Mesendoderm (in vitro differentiated cells): ENCODE data around the gene TFPI.

Source experiments
- DNase-seq: peaks from one replicate; pipeline ENCODE4 v3.0.0; 2013
- H2AK5ac ChIP-seq: 2 replicates; pipeline ENCODE4 v1.6.1; 2013; ENCODE audit warnings: low read length, inconsistent platforms
- H2BK120ac ChIP-seq: 2 replicates; pipeline ENCODE4 v1.6.1; 2013; ENCODE audit warnings: low read depth, mild to moderate bottlenecking, low read length, moderate library complexity, mixed read lengths
- H2BK15ac ChIP-seq: replicated peaks from 2 replicates; pipeline ENCODE4 v1.6.1; 2013; ENCODE audit warnings: low read depth, mild to moderate bottlenecking, moderate library complexity
- H2BK5ac ChIP-seq: 2 replicates; pipeline ENCODE4 v1.6.1; 2013; ENCODE audit warnings: low read length, inconsistent platforms
- H3K18ac ChIP-seq: 2 replicates; pipeline ENCODE4 v1.6.1; 2013; ENCODE audit warnings: mild to moderate bottlenecking, low read length, mixed read lengths
- H3K23ac ChIP-seq: one replicate; pipeline ENCODE4 v1.6.1; 2013; ENCODE audit warnings: low read length
- H3K27ac ChIP-seq: 2 replicates; pipeline ENCODE4 v1.5.1; 2013; ENCODE audit warnings: low read depth, mild to moderate bottlenecking, inconsistent platforms, low read length, moderate library complexity
- H3K27me3 ChIP-seq: 2 replicates; pipeline ENCODE4 v1.6.1; 2013; ENCODE audit warnings: low read length, control low read depth, mild to moderate bottlenecking, inconsistent platforms; ENCODE audit not compliant: insufficient read depth, poor library complexity
- H3K36me3 ChIP-seq: 2 replicates; pipeline ENCODE4 v1.6.1; 2013; ENCODE audit warnings: low read length, inconsistent platforms; ENCODE audit not compliant: control insufficient read depth, insufficient read depth
- H3K4ac ChIP-seq: one replicate; pipeline ENCODE4 v1.6.1; 2013; ENCODE audit warnings: low read depth, mild to moderate bottlenecking, low read length, moderate library complexity
- H3K4me1 ChIP-seq: 2 replicates; pipeline ENCODE4 v1.6.1; 2013; ENCODE audit warnings: low read depth, low read length, inconsistent platforms; ENCODE audit not compliant: control insufficient read depth
- H3K4me2 ChIP-seq: 2 replicates; pipeline ENCODE4 v1.6.1; 2013; ENCODE audit warnings: low read length
- H3K4me3 ChIP-seq: 2 replicates; pipeline ENCODE4 v1.5.1; 2013; ENCODE audit warnings: mild to moderate bottlenecking, low read length
- H3K56ac ChIP-seq: one replicate; pipeline ENCODE4 v1.6.1; 2013; ENCODE audit warnings: low read length
- H3K79me1 ChIP-seq: 2 replicates; pipeline ENCODE4 v1.6.1; 2013; ENCODE audit warnings: low read length, inconsistent platforms
- H3K79me2 ChIP-seq: 2 replicates; pipeline ENCODE4 v1.6.1; 2013; ENCODE audit warnings: mild to moderate bottlenecking, low read length; ENCODE audit not compliant: control insufficient read depth, insufficient read depth
- H3K9ac ChIP-seq: 2 replicates; pipeline ENCODE4 v1.6.1; 2013; ENCODE audit warnings: low read length, inconsistent platforms
- H4K5ac ChIP-seq: one replicate; pipeline ENCODE4 v1.6.1; 2013; ENCODE audit warnings: low read length
- H4K8ac ChIP-seq: one replicate; pipeline ENCODE4 v1.6.1; 2013; ENCODE audit warnings: low read depth, mild to moderate bottlenecking, control low read depth, low read length, moderate library complexity
- WGBS: extraction: QIAGEN DNeasy Blood & Tissue Kit; methylation state at CpG from one replicate; pipeline ENCODE4 v1.1.7; 2013; ENCODE audit warnings: low lambda C conversion rate, missing lambda C conversion rate; ENCODE audit not compliant: insufficient coverage; ENCODE audit errors: extremely low coverage; 5-methylcytosine and 5-hydroxymethylcytosine counted together

TFPI gene

GRCh38 chr2:187581125-187581896 is 27.1 kb upstream of the TFPI start:
- no peak overlapping the region for H3K4me2 ChIP-seq
- no peak overlapping the region for H4K5ac ChIP-seq
- no peaks in the 10 kb centered on the region for H3K79me1 ChIP-seq
- no peaks in the 10 kb centered on the region for H3K36me3 ChIP-seq
- H3K27ac ChIP-seq: no peak overlapping the region
- H3K4ac ChIP-seq: no peak overlapping the region
- no peaks in the 10 kb centered on the region for H3K79me2 ChIP-seq
- no peak overlapping the region for H3K4me3 ChIP-seq
- no peak overlapping the region for H2AK5ac ChIP-seq
- H2BK120ac ChIP-seq: no peak overlapping the region
- no peak overlapping the region for H3K56ac ChIP-seq
- H3K18ac ChIP-seq: no peak overlapping the region
- no peak overlapping the region for H2BK5ac ChIP-seq
- DNase-seq: peak; percentile 64
- no peaks in the 10 kb centered on the region for H3K27me3 ChIP-seq
- no CpG with 5 or more reads among the region's 4 CpGs for WGBS
- peaks cover 3% of the 10 kb centered on the region for H3K4me1 ChIP-seq
- no peak overlapping the region for H2BK15ac ChIP-seq
- no peak overlapping the region for H3K9ac ChIP-seq
- no peak overlapping the region for H3K23ac ChIP-seq
- H4K8ac ChIP-seq: no peak overlapping the region

- H3K18ac ChIP-seq: peak overlapping the region; percentile 84
- H3K56ac ChIP-seq: no peak overlapping the region
- H3K79me2 ChIP-seq: no peaks in the 10 kb centered on the region
- H3K27me3 ChIP-seq: no peaks in the 10 kb centered on the region
- peak; percentile 77 for DNase-seq
- no peaks in the 10 kb centered on the region for H3K36me3 ChIP-seq
- H4K5ac ChIP-seq: no peak overlapping the region
- no peaks in the 10 kb centered on the region for H3K79me1 ChIP-seq
- H3K23ac ChIP-seq: no peak overlapping the region
- no peak overlapping the region for H3K27ac ChIP-seq
- H4K8ac ChIP-seq: no peak overlapping the region
- H3K4me3 ChIP-seq: no peak overlapping the region
- no peak overlapping the region for H3K4ac ChIP-seq
- no peak overlapping the region for H3K4me2 ChIP-seq
- no peak overlapping the region for H2BK15ac ChIP-seq
- H2BK5ac ChIP-seq: no peak overlapping the region
- H3K9ac ChIP-seq: no peak overlapping the region
- H2AK5ac ChIP-seq: no peak overlapping the region
- H2BK120ac ChIP-seq: peak overlapping the region; percentile 38
- peaks cover 3% of the 10 kb centered on the region for H3K4me1 ChIP-seq
- WGBS: no CpG with 5 or more reads among the region's 7 CpGs
These were observed 26.4 kb upstream of the TFPI start for GRCh38 chr2:187580462-187581124.

- Histone ChIP-seq H4K5ac (no peak overlapping the region), H2AK5ac (no peak overlapping the region), H3K79me2 (no peaks in the 10 kb centered on the region), H4K8ac (no peak overlapping the region), H3K4me3 (no peak overlapping the region), H3K27ac (no peak overlapping the region), H3K56ac (no peak overlapping the region), H2BK5ac (peak overlapping the region; percentile 46), H3K36me3 (no peaks in the 10 kb centered on the region), H3K9ac (no peak overlapping the region), H2BK15ac (peak overlapping the region; percentile 27), H3K18ac (peak overlapping the region; percentile 21), H3K27me3 (no peaks in the 10 kb centered on the region), H3K4ac (peak overlapping the region; percentile 93), H2BK120ac (no peak overlapping the region), H3K23ac (no peak overlapping the region), H3K4me1 (peaks cover 3% of the 10 kb centered on the region), H3K4me2 (no peak overlapping the region), H3K79me1 (no peaks in the 10 kb centered on the region)
- DNase-seq: peak; percentile 57
- no CpG with 5 or more reads among the region's 2 CpGs for WGBS
These were observed 23.1 kb upstream of the TFPI start for GRCh38 chr2:187577310-187577709.

- Histone ChIP-seq H3K4me2 (no peak overlapping the region), H3K27ac (no peak overlapping the region), H3K18ac (no peak overlapping the region), H3K4me1 (peaks cover 3% of the 10 kb centered on the region), H3K27me3 (no peaks in the 10 kb centered on the region), H2BK15ac (peak overlapping the region; percentile 27), H2BK5ac (no peak overlapping the region), H3K4me3 (no peak overlapping the region), H2AK5ac (no peak overlapping the region), H2BK120ac (no peak overlapping the region), H3K79me1 (no peaks in the 10 kb centered on the region), H4K5ac (no peak overlapping the region), H3K9ac (no peak overlapping the region), H4K8ac (no peak overlapping the region), H3K4ac (no peak overlapping the region), H3K79me2 (no peaks in the 10 kb centered on the region), H3K36me3 (no peaks in the 10 kb centered on the region), H3K23ac (no peak overlapping the region), H3K56ac (no peak overlapping the region)
- peak; percentile 85 for DNase-seq
These were observed 22.7 kb upstream of the TFPI start for GRCh38 chr2:187576906-187577305.

- Histone ChIP-seq H3K4ac (no peak overlapping the region), H3K4me3 (no peak overlapping the region), H3K79me2 (no peaks in the 10 kb centered on the region), H3K36me3 (no peaks in the 10 kb centered on the region), H2BK5ac (no peak overlapping the region), H2BK15ac (no peak overlapping the region), H3K4me1 (peaks cover 3% of the 10 kb centered on the region), H3K56ac (no peak overlapping the region), H3K18ac (peak overlapping the region; percentile 60), H3K9ac (no peak overlapping the region), H3K4me2 (no peak overlapping the region), H2BK120ac (no peak overlapping the region), H3K23ac (no peak overlapping the region), H4K5ac (no peak overlapping the region), H4K8ac (no peak overlapping the region), H3K27me3 (no peaks in the 10 kb centered on the region), H3K79me1 (no peaks in the 10 kb centered on the region), H3K27ac (no peak overlapping the region), H2AK5ac (no peak overlapping the region)
- 88% methylated on average over 1 of the region's 1 CpG for WGBS
- no peak for DNase-seq
These were observed 21.5 kb upstream of the TFPI start for GRCh38 chr2:187575751-187576067.
